ENCODE results near the gene M1AP. TPM values are rescaled to one million over a fixed set of nuclear protein-coding genes. Genes with fewer than 3 reads are reported as not detected.
A peak's percentile ranks its signal among the peaks of the same experiment; 100 is the strongest.

Gene M1AP
- polyA plus RNA-seq, 3 donors = 1.00 to 4.6 (median 1.8) TPM

DNA sequence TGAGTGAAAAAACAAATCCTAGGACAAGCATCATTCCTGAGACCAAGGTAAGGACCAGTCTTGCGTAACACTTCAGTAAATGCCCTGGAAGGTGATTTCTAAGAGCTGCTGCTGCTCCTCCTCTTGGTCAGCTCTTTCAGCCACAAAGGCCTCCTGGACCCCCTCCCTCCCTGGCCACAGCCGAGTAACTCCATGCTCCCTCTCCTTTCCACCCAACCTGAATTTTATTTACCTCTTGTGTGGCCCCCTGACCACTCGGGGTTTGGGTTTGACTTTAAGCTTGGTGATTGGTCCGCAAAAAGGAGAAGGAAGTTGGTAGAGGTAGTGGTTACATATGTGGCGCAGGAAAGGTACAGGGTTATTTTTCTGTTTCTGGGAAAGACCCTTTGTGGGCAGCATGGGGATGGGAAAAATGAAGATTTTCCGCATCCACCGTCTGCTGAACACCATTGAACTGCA lies 109.2 kb downstream of the M1AP start:
- Histone ChIP-seq H3K36me3 (replicated peaks in 1 of 2; ENCODE audit: control insufficient read depth in 1 of 2, insufficient read depth in 2 of 2, low read length in 2 of 2) (peaks cover 1 to 3% of the 10 kb centered on the region in 2 donors), H4K20me1 (ENCODE audit: insufficient read depth, low read length) (no peaks in the 10 kb centered on the region), H3K27ac (ENCODE audit: low read depth in 1 of 2, low read length in 2 of 2) (no peak overlapping the region), H3K4me2 (replicated peaks; ENCODE audit: extremely low read depth, low read length, poor library complexity, severe bottlenecking) (no peak overlapping the region), H3K9ac (ENCODE audit: insufficient read depth, low read length, poor library complexity, severe bottlenecking) (no peak overlapping the region), H3K4me1 (ENCODE audit: control insufficient read depth in 1 of 2, insufficient read depth in 2 of 2, low read length in 2 of 2) (peaks cover 6 to 10% of the 10 kb centered on the region in 2 donors), H3K27me3 (ENCODE audit: control insufficient read depth in 2 of 2, insufficient read depth in 2 of 2, low read length in 2 of 2) (no peaks in the 10 kb centered on the region), H3K4me3 (replicated peaks in 1 of 3; ENCODE audit: low read depth in 2 of 3, low read length in 3 of 3) (no peak overlapping the region), H3K9me3 (replicated peaks in 1 of 2; ENCODE audit: control insufficient read depth in 1 of 2, insufficient read depth in 1 of 2, low read length in 2 of 2) (no peaks in the 10 kb centered on the region), H2AFZ (ENCODE audit: insufficient read depth, low read depth, low read length, poor library complexity, severe bottlenecking) (no peak overlapping the region), H3K79me2 (ENCODE audit: insufficient read depth, low read length) (no peaks in the 10 kb centered on the region)
- H3K36me3 Mint-ChIP-seq = peaks cover 11 to 16% of the 10 kb centered on the region in 2 donors
- peaks cover 12% of the 10 kb centered on the region for H3K4me1 Mint-ChIP-seq
- H3K9me3 Mint-ChIP-seq = no peaks in the 10 kb centered on the region
- H3K27ac Mint-ChIP-seq = peak overlapping the region in 1 of 7 donors; percentile 57
- peaks cover 2 to 7% (median 4%) of the 10 kb centered on the region in 3 donors for H3K27me3 Mint-ChIP-seq (ENCODE audit: low read depth in 3 of 3)
- intact Hi-C loops (cut with micrococcal nuclease) = loop anchor here in 1 of 2 donors (10.0 kb wide), 1 partner anchor 46 kb away; no protein-coding TSS in a partner anchor
- H3K4me3 Mint-ChIP-seq = peak overlapping the region in 1 of 2 donors; percentile 51
- 6% methylated on average over 4 of the region's 7 CpGs for WGBS (ENCODE audit: insufficient coverage)
- TF ChIP-seq, protein P1, sequence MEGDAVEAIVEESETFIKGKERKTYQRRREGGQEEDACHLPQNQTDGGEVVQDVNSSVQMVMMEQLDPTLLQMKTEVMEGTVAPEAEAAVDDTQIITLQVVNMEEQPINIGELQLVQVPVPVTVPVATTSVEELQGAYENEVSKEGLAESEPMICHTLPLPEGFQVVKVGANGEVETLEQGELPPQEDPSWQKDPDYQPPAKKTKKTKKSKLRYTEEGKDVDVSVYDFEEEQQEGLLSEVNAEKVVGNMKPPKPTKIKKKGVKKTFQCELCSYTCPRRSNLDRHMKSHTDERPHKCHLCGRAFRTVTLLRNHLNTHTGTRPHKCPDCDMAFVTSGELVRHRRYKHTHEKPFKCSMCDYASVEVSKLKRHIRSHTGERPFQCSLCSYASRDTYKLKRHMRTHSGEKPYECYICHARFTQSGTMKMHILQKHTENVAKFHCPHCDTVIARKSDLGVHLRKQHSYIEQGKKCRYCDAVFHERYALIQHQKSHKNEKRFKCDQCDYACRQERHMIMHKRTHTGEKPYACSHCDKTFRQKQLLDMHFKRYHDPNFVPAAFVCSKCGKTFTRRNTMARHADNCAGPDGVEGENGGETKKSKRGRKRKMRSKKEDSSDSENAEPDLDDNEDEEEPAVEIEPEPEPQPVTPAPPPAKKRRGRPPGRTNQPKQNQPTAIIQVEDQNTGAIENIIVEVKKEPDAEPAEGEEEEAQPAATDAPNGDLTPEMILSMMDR (IDR thresholded peaks at IDR 0.05) = no peak
- DNase-seq = no peak

DNA sequence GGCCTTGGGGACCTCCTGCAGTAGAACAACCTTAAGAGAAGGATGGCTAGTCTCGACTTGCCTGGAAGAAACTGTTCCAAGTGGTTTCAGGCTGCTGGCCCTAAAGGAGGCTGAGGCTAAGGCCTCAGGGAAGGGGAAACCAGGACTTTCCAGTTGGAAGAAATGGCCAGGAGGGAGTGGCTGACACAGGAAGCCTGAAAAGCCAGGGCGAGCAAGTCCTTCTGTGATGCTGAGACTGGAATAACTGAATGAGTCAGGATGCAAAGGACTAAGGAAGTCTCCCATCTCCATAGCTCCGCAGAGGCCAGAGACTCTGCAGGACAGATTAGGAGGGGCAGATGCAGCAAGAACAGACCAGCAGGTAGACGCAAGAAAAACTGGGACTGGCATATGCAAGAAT lies 111.0 kb downstream of the M1AP start:
- H3K9me3 Mint-ChIP-seq = no peaks in the 10 kb centered on the region
- peaks cover 20 to 23% of the 10 kb centered on the region in 2 donors for H3K36me3 Mint-ChIP-seq
- Histone ChIP-seq H3K9me3 (replicated peaks in 1 of 2; ENCODE audit: control insufficient read depth in 1 of 2, insufficient read depth in 1 of 2, low read length in 2 of 2) (no peaks in the 10 kb centered on the region), H3K4me3 (replicated peaks in 1 of 3; ENCODE audit: low read depth in 2 of 3, low read length in 3 of 3) (no peak overlapping the region), H4K20me1 (ENCODE audit: insufficient read depth, low read length) (no peaks in the 10 kb centered on the region), H3K79me2 (ENCODE audit: insufficient read depth, low read length) (no peaks in the 10 kb centered on the region), H3K36me3 (replicated peaks in 1 of 2; ENCODE audit: control insufficient read depth in 1 of 2, insufficient read depth in 2 of 2, low read length in 2 of 2) (peaks cover 9 to 18% of the 10 kb centered on the region in 2 donors), H3K27me3 (ENCODE audit: control insufficient read depth in 2 of 2, insufficient read depth in 2 of 2, low read length in 2 of 2) (no peaks in the 10 kb centered on the region), H2AFZ (ENCODE audit: insufficient read depth, low read depth, low read length, poor library complexity, severe bottlenecking) (no peak overlapping the region), H3K4me1 (ENCODE audit: control insufficient read depth in 1 of 2, insufficient read depth in 2 of 2, low read length in 2 of 2) (peaks cover 6 to 10% of the 10 kb centered on the region in 2 donors), H3K9ac (ENCODE audit: insufficient read depth, low read length, poor library complexity, severe bottlenecking) (no peak overlapping the region), H3K4me2 (replicated peaks; ENCODE audit: extremely low read depth, low read length, poor library complexity, severe bottlenecking) (no peak overlapping the region), H3K27ac (ENCODE audit: low read depth in 1 of 2, low read length in 2 of 2) (no peak overlapping the region)
- peaks cover 12% of the 10 kb centered on the region for H3K4me1 Mint-ChIP-seq
- peaks cover 2 to 5% (median 4%) of the 10 kb centered on the region in 3 donors for H3K27me3 Mint-ChIP-seq (ENCODE audit: low read depth in 3 of 3)
- no peak for DNase-seq
- no peak overlapping the region for H3K4me3 Mint-ChIP-seq
- intact Hi-C loops (cut with micrococcal nuclease) = loop anchor here in 1 of 2 donors (10.0 kb wide), 1 partner anchor 48 kb away; no protein-coding TSS in a partner anchor
- 97% methylated on average over 3 of the region's 4 CpGs for WGBS (ENCODE audit: insufficient coverage)
- H3K27ac Mint-ChIP-seq = no peak overlapping the region
- TF ChIP-seq, protein P1 (IDR thresholded peaks at IDR 0.05) = no peak

Data from CD14-positive monocyte (primary cell).